Stimulated activated CD8-positive, alpha-beta memory T cell treated with anti-CD3 and anti-CD28 coated beads, Interleukin-4, amount 100 ng/mL, for 48 hours (primary cell): Measurements from ENCODE around the gene POU6F2.
"Not testable (repeated sequence)": the region's sequence is repeated elsewhere in the genome, so short reads cannot be mapped to it uniquely, and the experiment has no call there.

Experiments used
- DNase-seq: peaks from one replicate; pipeline ENCODE4 v3.0.0-alpha.2; 2020

Gene POU6F2

GRCh38 chr7:38992203-38992602 is 14.5 kb downstream of the POU6F2 start:
- no peak for DNase-seq

- DNase-seq = no peak
These were observed 23.9 kb downstream of the POU6F2 start for GRCh38 chr7:39001595-39001994.

- DNase-seq = no peak
These were observed 25.0 kb downstream of the POU6F2 start for GRCh38 chr7:39002755-39003154.

- no peak for DNase-seq
These were observed 27.3 kb downstream of the POU6F2 start for GRCh38 chr7:39005036-39005435.

GRCh38 chr7:39005461-39005860 is 27.8 kb downstream of the POU6F2 start:
- DNase-seq = no peak

- not testable (repeated sequence) for DNase-seq
These were observed 35.6 kb downstream of the POU6F2 start for GRCh38 chr7:39013049-39013939.

- DNase-seq = no peak
These were observed 38.9 kb downstream of the POU6F2 start for GRCh38 chr7:39016609-39017008.

- DNase-seq = no peak
These were observed 39.7 kb downstream of the POU6F2 start for GRCh38 chr7:39017369-39017915.

GRCh38 chr7:39022796-39023195 is 45.1 kb downstream of the POU6F2 start:
- DNase-seq = no peak

GRCh38 chr7:39027491-39027890 is 49.8 kb downstream of the POU6F2 start:
- DNase-seq = no peak

- no peak for DNase-seq
These were observed 56.3 kb downstream of the POU6F2 start for GRCh38 chr7:39033885-39034624.

- DNase-seq = no peak
These were observed 57.4 kb downstream of the POU6F2 start for GRCh38 chr7:39035156-39035555.

- no peak for DNase-seq
These were observed 58.2 kb downstream of the POU6F2 start for GRCh38 chr7:39035903-39036302.

- DNase-seq = no peak
These were observed 65.0 kb downstream of the POU6F2 start for GRCh38 chr7:39042670-39043069.

GRCh38 chr7:39043531-39043930 is 65.8 kb downstream of the POU6F2 start:
- DNase-seq = no peak

- no peak for DNase-seq
These were observed 66.8 kb downstream of the POU6F2 start for GRCh38 chr7:39044489-39044888.

- DNase-seq = no peak
These were observed 67.5 kb downstream of the POU6F2 start for GRCh38 chr7:39045231-39045630.

- no peak for DNase-seq
These were observed 73.6 kb downstream of the POU6F2 start for GRCh38 chr7:39051279-39051678.

- no peak for DNase-seq
These were observed 74.0 kb downstream of the POU6F2 start for GRCh38 chr7:39051707-39052106.

GRCh38 chr7:39054731-39055130 is 77.0 kb downstream of the POU6F2 start:
- no peak for DNase-seq

GRCh38 chr7:39056153-39056552 is 78.4 kb downstream of the POU6F2 start:
- no peak for DNase-seq

- no peak for DNase-seq
These were observed 85.1 kb downstream of the POU6F2 start for GRCh38 chr7:39062811-39063210.

GRCh38 chr7:39069031-39069430 is 91.3 kb downstream of the POU6F2 start:
- DNase-seq = no peak
